WTC11 (cell line): ENCODE data around the gene ADARB2. TPM values are rescaled to one million over a fixed set of nuclear protein-coding genes. Genes with fewer than 3 reads are reported as not detected.

Experiments used
- ATAC-seq: fragments of 200-7000 bp; cut with Tn5 transposase; 2 replicates; pipeline ENCODE4 v1.10.0; 2021; ENCODE audit warnings: mild to moderate bottlenecking, moderate library complexity
- CTCF ChIA-PET: fragments of 300-600 bp; sonication (Branson Sonifier 250); formaldehyde crosslinking; loops from one replicate; lab custom pipeline; 2021; ENCODE audit warnings: antibody characterized with exemption; lab: Charles Lee
- POLR2A ChIA-PET: fragments of 350-600 bp; sonication (Branson Sonifier 250); formaldehyde crosslinking; loops from one replicate; lab custom pipeline; 2021; ENCODE audit warnings: antibody characterized with exemption; lab: Charles Lee
- DNase-seq: peaks from one replicate; pipeline ENCODE4 v3.0.0; 2021; ENCODE audit warnings: low spot score
- H3K27ac Mint-ChIP-seq: 2 replicates; pipeline ENCODE4 v1.8.0; 2021; ENCODE audit warnings: mixed read lengths
- H3K27me3 Mint-ChIP-seq: 2 replicates; pipeline ENCODE4 v1.8.0; 2021; ENCODE audit warnings: low read depth, mild to moderate bottlenecking, moderate library complexity, mixed read lengths
- H3K36me3 Mint-ChIP-seq: 2 replicates; pipeline ENCODE4 v1.8.0; 2021; ENCODE audit warnings: mixed read lengths
- H3K4me1 Mint-ChIP-seq: 2 replicates; pipeline ENCODE4 v1.8.0; 2022; ENCODE audit warnings: mixed read lengths
- H3K4me3 Mint-ChIP-seq: 2 replicates; pipeline ENCODE4 v1.8.0; 2021; ENCODE audit warnings: mild to moderate bottlenecking, moderate library complexity, mixed read lengths
- H3K9me3 Mint-ChIP-seq: 2 replicates; pipeline ENCODE4 v1.8.0; 2021; ENCODE audit warnings: mixed read lengths
- ATF1 ChIP-seq: sonication (generic); formaldehyde crosslinking; IDR thresholded peaks from 2 replicates; pipeline ENCODE4 v1.8.1; 2023; ENCODE audit warnings: mild to moderate bottlenecking, moderate library complexity, missing genetic modification reagents
- CREB1 ChIP-seq: sonication (generic); formaldehyde crosslinking; IDR thresholded peaks from 2 replicates; pipeline ENCODE4 v1.8.0; 2023; ENCODE audit warnings: mild to moderate bottlenecking, missing genetic modification reagents
- E2F1 ChIP-seq: sonication (generic); formaldehyde crosslinking; IDR thresholded peaks from 2 replicates; pipeline ENCODE4 v1.8.0; 2022; ENCODE audit warnings: mild to moderate bottlenecking, missing genetic modification reagents
- E2F5 ChIP-seq: sonication (generic); formaldehyde crosslinking; IDR thresholded peaks from 2 replicates; pipeline ENCODE4 v1.8.1; 2022; ENCODE audit warnings: mild to moderate bottlenecking, moderate library complexity, missing genetic modification reagents
- FOXK1 ChIP-seq: sonication (generic); formaldehyde crosslinking; IDR thresholded peaks from 2 replicates; pipeline ENCODE4 v1.8.0; 2022; ENCODE audit warnings: mild to moderate bottlenecking, moderate library complexity, missing genetic modification reagents
- HMGXB4 ChIP-seq: sonication (generic); formaldehyde crosslinking; IDR thresholded peaks from 2 replicates; pipeline ENCODE4 v1.8.1; 2023; ENCODE audit warnings: mild to moderate bottlenecking, moderate library complexity, missing genetic modification reagents
- IRF1 ChIP-seq: sonication (generic); formaldehyde crosslinking; IDR thresholded peaks from 2 replicates; pipeline ENCODE4 v1.8.0; 2023; ENCODE audit warnings: missing genetic modification reagents
- IRF2 ChIP-seq: sonication (generic); formaldehyde crosslinking; IDR thresholded peaks from 2 replicates; pipeline ENCODE4 v1.8.0; 2022; ENCODE audit warnings: low read depth, missing genetic modification reagents, borderline replicate concordance
- JUN ChIP-seq: sonication (generic); formaldehyde crosslinking; IDR thresholded peaks from 2 replicates; pipeline ENCODE4 v1.8.0; 2023; ENCODE audit warnings: mild to moderate bottlenecking, missing genetic modification reagents
- NR1H2 ChIP-seq: sonication (generic); formaldehyde crosslinking; IDR thresholded peaks from 2 replicates; pipeline ENCODE4 v1.9.0; 2021; ENCODE audit warnings: mild to moderate bottlenecking, moderate library complexity, missing genetic modification reagents
- SOX15 ChIP-seq: fragments of 250-450 bp; sonication (Bioruptor Pico); IDR thresholded peaks from 2 replicates; pipeline ENCODE4 v1.9.0; 2021; ENCODE audit warnings: mild to moderate bottlenecking
- SP1 ChIP-seq: sonication (generic); formaldehyde crosslinking; conservative IDR thresholded peaks from 2 replicates; pipeline ENCODE4 v1.8.1; 2022; ENCODE audit warnings: missing genetic modification reagents
- TEAD1 ChIP-seq: sonication (generic); formaldehyde crosslinking; IDR thresholded peaks from 2 replicates; pipeline ENCODE4 v1.8.0; 2022; ENCODE audit warnings: mild to moderate bottlenecking, missing genetic modification reagents
- USF1 ChIP-seq: sonication (generic); formaldehyde crosslinking; IDR thresholded peaks from 2 replicates; pipeline ENCODE4 v1.8.0; 2022; ENCODE audit warnings: mild to moderate bottlenecking, missing genetic modification reagents
- ZNF396 ChIP-seq: fragments of 250-450 bp; sonication (Bioruptor Pico); IDR thresholded peaks from 2 replicates; pipeline ENCODE4 v1.8.0; 2021; ENCODE audit warnings: mild to moderate bottlenecking, moderate library complexity, borderline replicate concordance
- ZNF423 ChIP-seq: fragments of 250-450 bp; sonication (Bioruptor Pico); IDR thresholded peaks from 2 replicates; pipeline ENCODE4 v2.1.2; 2022; ENCODE audit warnings: mild to moderate bottlenecking, moderate library complexity
- ZNF425 ChIP-seq: fragments of 250-450 bp; sonication (Bioruptor Pico); conservative IDR thresholded peaks from 2 replicates; pipeline ENCODE4 v1.9.0; 2021; ENCODE audit warnings: mild to moderate bottlenecking
- total RNA-seq: library from RNA; stranded (reverse); gene quantifications from 3 replicates; pipeline ENCODE4 v1.2.3, GENCODE V29; 2021

Gene ADARB2
- total RNA-seq, 1 experiment from 2014 or later: 3.7 TPM

- Mint-ChIP-seq H3K36me3 (peaks cover 5% of the 10 kb centered on the region), H3K4me1 (peaks cover 21% of the 10 kb centered on the region), H3K4me3 (no peak overlapping the region)
- DNase-seq (no peak), ATAC-seq (no peak)
- ChIA-PET POLR2A (no interaction called here), CTCF (no interaction called here)
- TF ChIP-seq SP1 (CRISPR knock-in tag): no peak
- TF ChIP-seq USF1 (CRISPR knock-in tag): no peak
- TF ChIP-seq CREB1 (CRISPR knock-in tag): 0 out of 2 replicates have a peak, but pooled peaks have one; percentile 32
- no peak for TF ChIP-seq IRF2 (CRISPR knock-in tag)
- TF ChIP-seq, all 79 proteins: peak for 1
- Mint-ChIP-seq H3K27ac (no peak overlapping the region), H3K9me3 (no peaks in the 10 kb centered on the region; the same call in 1 of the 2 replicates), H3K27me3 (no peaks in the 10 kb centered on the region)
These were observed 505.0 kb downstream of the ADARB2 start for GRCh38 chr10:1232164-1232911.

- peaks cover 8% of the 10 kb centered on the region for H3K9me3 Mint-ChIP-seq
- no peak for TF ChIP-seq E2F5
- TF ChIP-seq SOX15: no peak
- no peak for TF ChIP-seq FOXK1
- no peak for TF ChIP-seq IRF1 (CRISPR knock-in tag)
- TF ChIP-seq NR1H2: no peak
- no peak for TF ChIP-seq ZNF396
- TF ChIP-seq JUN (CRISPR knock-in tag): no peak
- no peak for TF ChIP-seq TEAD1 (CRISPR knock-in tag)
- no peak for TF ChIP-seq ZNF425 (CRISPR knock-in tag)
- no peak for TF ChIP-seq E2F1 (CRISPR knock-in tag)
- TF ChIP-seq HMGXB4 (CRISPR knock-in tag): no peak
- TF ChIP-seq ZNF423: no peak
- TF ChIP-seq ATF1 (CRISPR knock-in tag): no peak
- TF ChIP-seq, all 79 proteins: peak for 0
- DNase-seq (no peak), ATAC-seq (no peak)
- H3K27me3 Mint-ChIP-seq: peaks cover 5% of the 10 kb centered on the region; the same call in 1 of the 2 replicates
- ChIA-PET POLR2A (no interaction called here), CTCF (interaction anchor here (1.4 to 2.3 kb wide), 2 partner anchors 13 to 121 kb away, joined by 3 to 9 read pairs; no protein-coding TSS in a partner anchor)
- peaks cover 30% of the 10 kb centered on the region for H3K4me1 Mint-ChIP-seq
- H3K36me3 Mint-ChIP-seq: peaks cover 17% of the 10 kb centered on the region
- no peak overlapping the region for H3K4me3 Mint-ChIP-seq
- H3K27ac Mint-ChIP-seq: no peak overlapping the region
These were observed 506.6 kb downstream of the ADARB2 start for GRCh38 chr10:1230592-1231275.
